Gastroesophageal sphincter (tissue), 4 donors: Measurements from ENCODE around the gene UBE2N. TPM values are rescaled to one million over a fixed set of nuclear protein-coding genes. Genes with fewer than 3 reads are reported as not detected.
"Not testable (repeated sequence)": the region's sequence is repeated elsewhere in the genome, so short reads cannot be mapped to it uniquely, and the experiment has no call there.

Experiments used
- ATAC-seq: fragments of 150-250 bp; one replicate; pipeline ENCODE4 v1.9.1; 2016; ENCODE audit warnings: mild to moderate bottlenecking, moderate library complexity
- H3K27ac ChIP-seq, 4 donors: fragments of 200-600 bp; sonication (generic) in 3 of 4; 1 replicate in 3 of 4; 2 replicates in 1 of 4; pipeline ENCODE4 v1.5.1; 2016 to 2019
- H3K27me3 ChIP-seq: fragments of 200-600 bp; sonication (generic); one replicate; pipeline ENCODE4 v1.5.1; 2019
- H3K36me3 ChIP-seq, 2 donors: fragments of 200-600 bp; sonication (generic); one replicate each; pipeline ENCODE4 v1.5.1; 2019; ENCODE audit warnings: control low read depth in 1 of 2
- H3K4me1 ChIP-seq, 3 donors: fragments of 200-600 bp; sonication (generic); 1 replicate in 2 of 3; 2 replicates in 1 of 3; pipeline ENCODE4 v1.5.1; 2016 to 2019; ENCODE audit warnings: control low read depth in 2 of 3
- H3K4me3 ChIP-seq, 2 donors: fragments of 200-600 bp; sonication (generic); one replicate each; pipeline ENCODE4 v1.5.1; 2019; ENCODE audit warnings: mild to moderate bottlenecking in 1 of 2, moderate library complexity in 1 of 2
- H3K9me3 ChIP-seq, 3 donors: fragments of 200-600 bp; sonication (generic); one replicate each; pipeline ENCODE4 v1.5.1; 2017 to 2019; ENCODE audit warnings: control low read depth in 2 of 3
- EP300 ChIP-seq: sonication (generic); formaldehyde crosslinking; IDR thresholded peaks from one replicate; pipeline ENCODE4 v1.6.1; 2017; ENCODE audit warnings: antibody characterized with exemption, mild to moderate bottlenecking
- POLR2A ChIP-seq, 2 donors: fragments of 450-650 bp; IDR thresholded peaks; one replicate each; pipeline ENCODE4 v1.6.1; 2017; ENCODE audit warnings: antibody characterized with exemption in 2 of 2, mild to moderate bottlenecking in 2 of 2, moderate library complexity in 1 of 2
- POLR2AphosphoS5 ChIP-seq: sonication (generic); formaldehyde crosslinking; IDR thresholded peaks from one replicate; pipeline ENCODE4 v1.6.1; 2017; ENCODE audit warnings: antibody characterized with exemption
- WGBS, 2 donors: methylation state at CpG; one replicate each; pipeline ENCODE4 v1.1.5; 2018; ENCODE audit warnings: low coverage in 1 of 2; 5-methylcytosine and 5-hydroxymethylcytosine counted together
- total RNA-seq, 4 donors: library from RNA; depleted of rRNA; stranded (reverse); fragments of >200 nt; gene quantifications; one replicate each; pipeline ENCODE4 v1.1.0, GENCODE V29; 2016
- TF ChIP-seq, protein P1 (sequence below), 4 experiments: fragments of 200-600 bp in 2 of 4; fragments of 450-650 bp in 2 of 4; sonication (generic) in 1 of 4; IDR thresholded peaks; one replicate each; pipeline ENCODE4 v1.5.1; 2017 to 2019; ENCODE audit warnings: antibody characterized with exemption in 4 of 4, mild to moderate bottlenecking in 2 of 4, moderate library complexity in 2 of 4

UBE2N gene
- total RNA-seq, 4 donors from 2014 or later = 44.4 to 64.2 (median 53.4) TPM

DNA sequence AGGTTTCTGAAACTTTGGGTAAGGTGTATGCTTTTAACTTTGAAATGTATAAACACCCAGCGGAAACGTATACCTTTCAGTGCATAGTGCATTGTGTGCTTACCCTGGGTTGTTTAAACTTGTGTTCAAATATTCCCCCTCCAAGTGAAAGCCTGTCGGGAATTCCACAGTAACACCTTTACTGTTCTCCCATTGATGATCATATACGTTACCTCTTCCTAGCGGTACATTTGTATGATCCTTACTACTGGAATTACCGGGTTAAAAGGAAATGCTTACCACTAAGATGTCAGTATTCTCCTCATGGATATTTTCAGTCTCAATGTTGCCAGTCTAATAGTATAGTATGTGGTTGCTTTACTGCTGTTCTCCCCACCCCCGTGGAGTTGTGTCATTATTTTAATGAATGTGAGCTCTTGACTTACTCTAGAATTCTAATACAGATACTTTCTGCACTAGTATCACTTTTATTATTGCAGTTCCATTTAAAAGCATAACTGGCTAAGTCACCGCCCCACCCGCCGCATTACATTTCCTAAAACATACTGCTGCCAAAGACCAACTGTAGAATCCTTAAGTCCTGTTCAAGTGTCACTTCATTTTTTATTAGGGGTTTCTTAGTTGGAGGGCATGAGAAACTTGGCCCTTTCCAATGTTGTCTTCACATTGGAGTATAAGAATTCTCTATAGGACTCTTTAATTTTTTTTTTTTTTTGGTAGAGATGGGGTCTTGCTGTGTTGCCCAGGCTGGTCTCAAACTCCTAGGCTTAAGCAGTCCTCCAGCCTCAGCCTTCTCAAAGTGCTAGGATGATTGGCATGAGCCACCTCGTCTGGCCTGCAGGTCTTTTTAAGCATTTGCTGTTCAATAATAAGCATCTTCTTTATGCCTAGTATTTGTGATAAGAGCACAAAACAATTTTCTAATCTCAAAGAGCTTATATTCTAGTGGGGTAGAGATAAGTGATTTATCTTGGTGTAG, 39.1 kb downstream of the UBE2N start:
- 86 to 92% methylated on average over 9 to 11 of the region's 11 CpGs for WGBS, 2 donors
- Histone ChIP-seq H3K27ac (no peak overlapping the region), H3K27me3 (no peaks in the 10 kb centered on the region), H3K4me3 (no peak overlapping the region), H3K36me3 (peaks cover 0 to 35% of the 10 kb centered on the region in 2 donors), H3K9me3 (no peaks in the 10 kb centered on the region), H3K4me1 (peaks cover 0 to 31% (median 3%) of the 10 kb centered on the region in 3 donors)
- TF ChIP-seq POLR2A (IDR thresholded peaks at IDR 0.05) (no peak), EP300 (no peak)
- TF ChIP-seq, protein P1, sequence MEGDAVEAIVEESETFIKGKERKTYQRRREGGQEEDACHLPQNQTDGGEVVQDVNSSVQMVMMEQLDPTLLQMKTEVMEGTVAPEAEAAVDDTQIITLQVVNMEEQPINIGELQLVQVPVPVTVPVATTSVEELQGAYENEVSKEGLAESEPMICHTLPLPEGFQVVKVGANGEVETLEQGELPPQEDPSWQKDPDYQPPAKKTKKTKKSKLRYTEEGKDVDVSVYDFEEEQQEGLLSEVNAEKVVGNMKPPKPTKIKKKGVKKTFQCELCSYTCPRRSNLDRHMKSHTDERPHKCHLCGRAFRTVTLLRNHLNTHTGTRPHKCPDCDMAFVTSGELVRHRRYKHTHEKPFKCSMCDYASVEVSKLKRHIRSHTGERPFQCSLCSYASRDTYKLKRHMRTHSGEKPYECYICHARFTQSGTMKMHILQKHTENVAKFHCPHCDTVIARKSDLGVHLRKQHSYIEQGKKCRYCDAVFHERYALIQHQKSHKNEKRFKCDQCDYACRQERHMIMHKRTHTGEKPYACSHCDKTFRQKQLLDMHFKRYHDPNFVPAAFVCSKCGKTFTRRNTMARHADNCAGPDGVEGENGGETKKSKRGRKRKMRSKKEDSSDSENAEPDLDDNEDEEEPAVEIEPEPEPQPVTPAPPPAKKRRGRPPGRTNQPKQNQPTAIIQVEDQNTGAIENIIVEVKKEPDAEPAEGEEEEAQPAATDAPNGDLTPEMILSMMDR (IDR thresholded peaks at IDR 0.05) = no peak
- ATAC-seq = no peak

DNA sequence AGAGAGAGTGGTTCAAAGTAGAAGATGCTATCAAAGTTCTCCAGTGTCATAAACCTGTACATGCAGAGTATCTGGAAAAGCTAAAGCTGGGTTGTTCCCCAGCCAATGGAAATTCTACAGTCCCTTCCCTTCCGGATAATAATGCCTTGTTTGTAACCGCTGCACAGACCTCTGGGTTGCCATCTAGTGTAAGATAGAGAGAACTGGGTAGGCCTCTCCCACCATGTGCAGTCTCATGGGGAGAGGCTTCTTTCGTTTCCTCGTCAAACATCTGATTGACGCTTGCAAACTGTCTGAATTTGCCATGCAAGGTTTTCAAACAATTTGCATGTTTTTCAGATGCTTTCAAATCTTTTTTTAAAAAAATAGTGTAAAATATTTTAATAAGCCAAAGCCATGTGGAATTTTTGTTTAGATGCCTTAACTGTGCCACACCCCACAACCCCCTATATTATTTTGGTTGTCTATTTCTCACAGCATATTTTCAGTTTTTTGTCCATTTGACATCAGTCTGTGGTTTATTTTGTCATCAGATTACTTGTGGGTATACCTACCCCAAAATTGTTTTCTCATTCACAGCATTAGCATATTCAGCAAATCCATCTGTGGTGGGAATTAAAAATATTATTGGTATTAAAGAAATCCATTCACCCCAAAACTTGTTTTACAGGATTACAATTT, 42.4 kb downstream of the UBE2N start:
- Histone ChIP-seq H3K27ac (peak overlapping the region in 1 of 4 donors; percentile 66), H3K36me3 (peaks cover 0 to 65% of the 10 kb centered on the region in 2 donors), H3K4me1 (peaks cover 0 to 50% (median 0%) of the 10 kb centered on the region in 3 donors)
- no CpG with 5 or more reads among the region's 5 CpGs for WGBS, 2 donors
- peak; percentile 89 for ATAC-seq
- not testable (repeated sequence) for H3K9me3 ChIP-seq, H3K27me3 ChIP-seq, H3K4me3 ChIP-seq

DNA sequence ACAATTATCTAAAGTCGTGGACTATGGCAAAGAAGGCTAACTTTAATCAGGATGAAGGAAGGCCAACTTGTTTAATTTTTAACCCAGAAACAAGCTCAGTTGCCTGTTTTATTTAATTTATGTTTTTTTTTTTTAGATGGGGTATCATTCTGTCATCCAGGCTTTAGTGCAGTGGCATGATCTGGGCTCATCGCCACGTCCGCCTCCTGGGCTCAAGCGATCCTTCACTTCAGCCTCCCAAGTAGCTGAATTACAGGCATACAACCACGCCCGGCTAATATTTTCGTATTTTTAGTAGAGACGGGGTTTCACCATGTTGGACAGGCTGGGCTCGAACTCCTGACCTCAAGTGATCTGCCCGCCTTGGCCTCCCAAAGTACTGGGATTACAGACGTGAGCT, 44.3 kb downstream of the UBE2N start:
- H3K4me1 ChIP-seq = peaks cover 0 to 62% (median 0%) of the 10 kb centered on the region in 3 donors
- peaks cover 0 to 52% of the 10 kb centered on the region in 2 donors for H3K36me3 ChIP-seq
- WGBS, 2 donors = 35 to 60% methylated on average over 9 to 10 of the region's 12 CpGs
- TF ChIP-seq POLR2AphosphoS5 = no peak
- H3K4me3 ChIP-seq = no peak overlapping the region
- peak overlapping the region in 3 of 4 donors; percentile 29 to 69 (median 66) for H3K27ac ChIP-seq
- H3K9me3 ChIP-seq = no peaks in the 10 kb centered on the region
- ATAC-seq = no peak
- no peaks in the 10 kb centered on the region for H3K27me3 ChIP-seq

DNA sequence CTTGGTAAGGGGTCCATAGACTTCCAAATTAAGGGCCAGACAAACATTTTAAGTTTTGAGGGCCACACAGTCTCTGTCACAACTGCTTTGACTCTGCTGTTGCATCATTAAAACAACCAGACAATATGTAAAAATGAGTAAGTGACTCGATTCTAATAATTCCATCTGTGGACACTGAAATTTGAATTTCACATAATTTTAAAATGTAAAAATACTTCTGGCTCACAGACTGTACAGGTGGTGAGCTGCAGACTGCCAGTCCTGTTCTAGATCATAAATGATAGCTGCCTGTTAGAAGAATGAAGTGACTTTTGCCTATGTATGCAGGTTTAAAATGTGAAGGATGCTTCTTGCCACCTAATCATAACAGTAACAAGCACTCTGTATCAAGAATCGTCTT, 48.3 kb downstream of the UBE2N start:
- TF ChIP-seq, protein P1 (IDR thresholded peaks at IDR 0.05) = no peak
- no peak for TF ChIP-seq POLR2AphosphoS5
- H3K27ac ChIP-seq = no peak overlapping the region
- H3K27me3 ChIP-seq = no peaks in the 10 kb centered on the region
- H3K4me1 ChIP-seq = peaks cover 4 to 89% (median 12%) of the 10 kb centered on the region in 3 donors
- H3K36me3 ChIP-seq = peaks cover 0 to 37% of the 10 kb centered on the region in 2 donors
- ATAC-seq = no peak
- WGBS, 2 donors = 42 to 55% methylated on average over 2 of the region's 2 CpGs
- no peak overlapping the region for H3K4me3 ChIP-seq
- H3K9me3 ChIP-seq = no peaks in the 10 kb centered on the region

DNA sequence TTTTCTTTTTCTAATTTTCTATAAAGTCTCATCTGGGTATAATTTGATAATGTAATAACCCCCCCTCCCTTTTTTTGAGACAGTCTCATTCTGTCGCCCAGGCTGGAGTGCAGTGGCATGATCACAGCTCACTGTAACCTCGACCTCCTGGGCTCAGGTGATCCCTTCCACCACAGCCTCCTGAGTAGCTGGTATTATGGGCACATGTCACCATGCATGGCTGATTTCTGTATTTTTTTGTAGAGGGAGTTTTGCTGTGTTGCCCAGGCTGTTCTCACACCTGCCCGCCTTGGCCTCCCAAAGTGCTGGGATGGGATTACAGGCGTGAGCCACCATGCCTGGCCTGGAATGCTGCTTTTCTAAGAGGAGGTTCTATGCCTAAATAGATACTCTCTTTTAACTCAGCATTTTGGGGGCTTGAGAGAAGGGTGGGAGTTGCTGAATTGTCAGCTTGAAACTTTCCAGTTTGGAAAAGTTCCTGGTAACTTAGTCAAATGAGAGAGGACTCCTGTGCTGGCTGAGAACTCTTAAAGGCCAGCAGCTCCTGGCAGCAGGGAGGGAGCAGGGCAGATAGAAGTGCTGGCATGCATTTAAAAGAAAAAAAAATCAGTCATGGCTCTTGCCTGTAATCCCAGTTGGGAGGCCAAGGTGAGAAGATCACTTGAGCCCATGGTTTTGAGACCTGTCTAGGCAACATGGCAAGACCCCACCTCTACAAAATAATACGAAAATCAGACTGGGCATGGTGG, 51.0 kb downstream of the UBE2N start:
- Histone ChIP-seq H3K27ac (peak overlapping the region in 3 of 4 donors; percentile 58 to 66 (median 59)), H3K36me3 (peaks cover 0 to 17% of the 10 kb centered on the region in 2 donors), H3K4me3 (peak overlapping the region in 1 of 2 donors; percentile 0), H3K9me3 (no peaks in the 10 kb centered on the region), H3K27me3 (no peaks in the 10 kb centered on the region), H3K4me1 (peaks cover 4 to 88% (median 12%) of the 10 kb centered on the region in 3 donors)
- no peak for ATAC-seq
- TF ChIP-seq, protein P1 (IDR thresholded peaks at IDR 0.05) = no peak
- TF ChIP-seq POLR2A (IDR thresholded peaks at IDR 0.05) (no peak), POLR2AphosphoS5 (no peak), EP300 (no peak)
- 47 to 90% methylated on average over 2 of the region's 5 CpGs for WGBS, 2 donors
